Ammon's horn (tissue), 1 donor: ENCODE data around the gene B4GALNT3.

Source experiments
- DNase-seq: peaks from one replicate; pipeline ENCODE4 v3.0.0-alpha.2; 2016; ENCODE audit warnings: low spot score

The B4GALNT3 gene

GRCh38 chr12:538731-539539 is 79.2 kb downstream of the B4GALNT3 start:
- peak; percentile 79 for DNase-seq

GRCh38 chr12:539540-540310 is 80.0 kb downstream of the B4GALNT3 start:
- DNase-seq = no peak

- no peak for DNase-seq
Measured at GRCh38 chr12:541676-542324, 82.1 kb downstream of the B4GALNT3 start.

GRCh38 chr12:542395-543113 is 82.8 kb downstream of the B4GALNT3 start:
- DNase-seq = no peak

GRCh38 chr12:543114-543451 is 83.3 kb downstream of the B4GALNT3 start:
- no peak for DNase-seq

- no peak for DNase-seq
Measured at GRCh38 chr12:544142-544541, 84.4 kb downstream of the B4GALNT3 start.

- DNase-seq = no peak
Measured at GRCh38 chr12:544941-545635, 85.3 kb downstream of the B4GALNT3 start.

GRCh38 chr12:545835-546234 is 86.1 kb downstream of the B4GALNT3 start:
- DNase-seq = no peak

GRCh38 chr12:546265-546919 is 86.7 kb downstream of the B4GALNT3 start:
- DNase-seq = no peak

- peak; percentile 71 for DNase-seq
Measured at GRCh38 chr12:546920-547845, 87.4 kb downstream of the B4GALNT3 start.

GRCh38 chr12:547883-548470 is 88.2 kb downstream of the B4GALNT3 start:
- no peak for DNase-seq

- no peak for DNase-seq
Measured at GRCh38 chr12:549476-550082, 89.8 kb downstream of the B4GALNT3 start.

- no peak for DNase-seq
Measured at GRCh38 chr12:550473-551260, 90.9 kb downstream of the B4GALNT3 start.

- no peak for DNase-seq
Measured at GRCh38 chr12:552466-552865, 92.7 kb downstream of the B4GALNT3 start.

- no peak for DNase-seq
Measured at GRCh38 chr12:553216-554000, 93.7 kb downstream of the B4GALNT3 start.

GRCh38 chr12:554001-554285 is 94.2 kb downstream of the B4GALNT3 start:
- no peak for DNase-seq

GRCh38 chr12:556498-556897 is 96.8 kb downstream of the B4GALNT3 start:
- DNase-seq = no peak

GRCh38 chr12:558580-558979 is 98.8 kb downstream of the B4GALNT3 start:
- DNase-seq = no peak
